ENCODE results near the gene SKOR2. TPM values are rescaled to one million over a fixed set of nuclear protein-coding genes. Genes with fewer than 3 reads are reported as not detected.
"Not testable (repeated sequence)": the region's sequence is repeated elsewhere in the genome, so short reads cannot be mapped to it uniquely, and the experiment has no call there.

SKOR2 gene
- total RNA-seq, 2 experiments from 2014 or later: not detected

DNA sequence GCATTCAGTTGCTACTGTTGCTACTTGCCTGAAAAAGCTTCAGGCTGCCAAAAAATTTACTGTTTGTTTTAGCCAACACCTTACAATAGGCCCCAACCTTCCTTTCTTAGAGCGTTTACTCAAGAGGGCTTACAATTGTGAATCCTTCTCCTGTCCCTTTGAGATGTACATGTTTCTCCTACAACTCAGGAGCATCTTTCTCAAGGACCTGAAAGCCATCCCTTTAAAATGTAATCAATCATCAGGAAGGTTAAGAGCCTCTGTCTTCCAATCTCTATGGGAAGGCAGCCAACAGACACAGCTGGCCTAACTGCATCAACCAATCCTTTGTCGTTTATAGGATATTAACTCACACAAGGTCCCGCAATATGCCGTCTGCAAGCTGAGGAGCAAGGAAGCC, 71.9 kb downstream of the SKOR2 start:
- Mint-ChIP-seq H3K27me3 (ENCODE audit: low read depth) (no peaks in the 10 kb centered on the region), H3K4me3 (no peak overlapping the region), H3K4me1 (ENCODE audit: low read depth) (no peaks in the 10 kb centered on the region), H3K27ac (no peak overlapping the region), H3K9me3 (peaks cover 6% of the 10 kb centered on the region), H3K36me3 (ENCODE audit: low read depth) (peaks cover 4% of the 10 kb centered on the region)
- intact Hi-C loops (cut with micrococcal nuclease): no loop called here
- DNase-seq: no peak
- CTCF ChIA-PET: interaction anchor here (0.9 to 1.4 kb wide), 2 partner anchors 25 kb away, joined by 3 read pairs; no protein-coding TSS in a partner anchor

DNA sequence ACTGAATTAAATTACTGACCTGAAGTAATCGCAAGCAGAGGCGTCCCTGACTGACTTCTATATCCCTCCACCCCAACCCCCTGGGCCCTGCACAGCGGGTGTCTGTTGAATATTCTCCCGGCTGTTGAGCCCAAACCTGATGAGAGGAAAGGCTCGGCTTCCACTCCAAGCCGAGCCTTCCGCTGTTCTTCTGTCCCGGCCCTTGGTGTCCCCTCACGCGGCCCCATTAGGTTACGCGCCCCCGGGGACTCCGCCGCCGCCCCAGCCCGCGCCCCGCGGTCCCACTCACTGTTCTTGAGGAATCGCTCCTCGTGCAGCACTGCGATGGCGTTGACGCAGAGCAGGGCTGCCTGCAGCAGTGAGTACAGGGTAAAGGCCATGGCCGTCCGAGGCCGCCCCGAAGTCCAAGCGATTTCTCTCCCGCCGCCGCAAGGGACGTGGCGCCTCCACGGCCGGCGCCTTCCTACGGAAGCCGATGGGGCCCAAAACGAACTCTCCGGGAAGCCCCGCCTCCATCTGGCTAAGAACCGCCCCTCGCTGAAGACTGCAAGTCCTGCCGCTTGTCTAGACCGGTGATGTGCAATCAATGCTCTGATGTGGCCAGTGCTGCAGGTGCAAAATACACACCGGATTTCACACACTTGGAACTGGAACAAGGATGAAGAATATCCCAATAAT, 75.4 kb downstream of the SKOR2 start, which contains the start of gene IER3IP1:
Gene IER3IP1 (minus strand): TSS at position 467 of the 678 bp plus-strand sequence. CDS start 87 bp downstream, at position 380.
- peaks cover 1% of the 10 kb centered on the region for H3K36me3 Mint-ChIP-seq (ENCODE audit: low read depth)
- H3K4me1 Mint-ChIP-seq (ENCODE audit: low read depth): no peaks in the 10 kb centered on the region
- intact Hi-C loops (cut with micrococcal nuclease): loop anchor here (1.0 kb wide), 1 partner anchor 26 kb away; the partner anchor contains the start of gene HDHD2
- H3K4me3 Mint-ChIP-seq: no peak within 1 kb of the TSS
- peak within 1 kb of the TSS; percentile 62 for H3K27ac Mint-ChIP-seq
- DNase-seq: peak; percentile 91
- H3K27me3 Mint-ChIP-seq (ENCODE audit: low read depth): no peaks in the 10 kb centered on the region
- CTCF ChIA-PET: interaction anchor here (0.7 kb wide), 1 partner anchor 437 kb away, joined by 3 read pairs; no protein-coding TSS in a partner anchor
- no peaks in the 10 kb centered on the region for H3K9me3 Mint-ChIP-seq

DNA sequence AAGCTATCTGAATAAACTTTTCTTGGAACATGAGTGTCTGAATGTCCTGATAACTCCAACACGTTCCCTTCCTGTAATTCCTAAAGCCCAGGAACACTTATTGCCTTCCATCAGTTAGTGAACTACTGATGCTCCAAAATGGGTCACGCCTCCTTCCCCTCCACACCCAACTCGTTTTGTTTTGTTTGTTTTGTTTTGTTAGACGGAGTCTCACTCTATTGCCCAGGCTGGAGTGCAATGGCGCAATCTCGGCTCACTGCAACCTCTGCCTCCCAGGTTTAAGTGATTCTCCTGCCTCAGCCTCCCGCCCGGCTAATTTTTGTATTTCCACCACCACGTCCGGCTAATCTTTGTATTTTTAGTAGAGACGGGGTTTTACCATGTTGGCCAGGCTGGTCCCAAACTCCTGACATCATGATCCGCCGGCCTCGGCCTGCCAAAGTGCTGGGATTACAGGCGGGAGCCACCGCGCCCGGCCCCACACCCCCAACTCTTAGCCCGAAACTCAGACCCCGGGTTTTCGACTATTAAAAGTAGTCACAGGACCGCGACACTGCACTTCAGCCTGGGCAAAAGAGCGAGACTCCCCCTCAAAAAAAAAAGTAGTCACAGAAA, 76.1 kb downstream of the SKOR2 start:
- Mint-ChIP-seq H3K27me3 (ENCODE audit: low read depth) (no peaks in the 10 kb centered on the region), H3K4me3 (no peak overlapping the region), H3K9me3 (no peaks in the 10 kb centered on the region), H3K36me3 (ENCODE audit: low read depth) (peaks cover 1% of the 10 kb centered on the region), H3K27ac (peak overlapping the region; percentile 62), H3K4me1 (ENCODE audit: low read depth) (no peaks in the 10 kb centered on the region)
- intact Hi-C loops (cut with micrococcal nuclease): no loop called here
- DNase-seq: peak; percentile 8
- CTCF ChIA-PET: no interaction called here

DNA sequence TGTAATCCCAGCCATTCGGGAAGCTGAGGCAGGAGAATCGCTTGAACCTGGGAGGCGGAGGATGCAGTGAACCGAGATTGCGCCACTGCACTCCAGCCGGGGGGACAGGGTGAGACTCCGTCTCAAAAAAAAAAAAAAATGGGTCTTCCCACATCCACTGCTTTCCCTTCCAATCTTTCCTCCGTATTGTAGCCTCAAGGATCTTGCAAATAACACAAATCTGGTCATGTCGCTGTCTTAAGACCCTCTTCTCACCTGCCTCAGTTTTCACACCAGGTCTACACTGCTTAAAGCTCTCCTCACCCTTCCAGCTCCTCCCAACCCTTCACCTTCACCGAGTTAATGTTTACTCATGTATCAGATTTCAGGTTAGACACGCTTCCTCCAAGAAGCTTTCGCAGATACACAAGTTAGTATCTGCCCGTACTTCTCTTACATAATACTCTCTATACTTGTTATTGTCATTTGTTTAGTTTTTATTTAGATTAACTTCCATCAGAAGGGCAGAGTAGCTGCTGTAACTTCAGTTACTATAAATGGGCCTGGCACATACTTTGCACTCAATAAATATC, 76.8 kb downstream of the SKOR2 start:
- no peak overlapping the region for H3K4me3 Mint-ChIP-seq
- CTCF ChIA-PET: interaction anchor here (0.7 kb wide), 1 partner anchor 17 kb away, joined by 5 read pairs; no protein-coding TSS in a partner anchor
- intact Hi-C loops (cut with micrococcal nuclease): no loop called here
- no peak overlapping the region for H3K27ac Mint-ChIP-seq
- H3K36me3 Mint-ChIP-seq (ENCODE audit: low read depth): peaks cover 1% of the 10 kb centered on the region
- DNase-seq: no peak
- H3K9me3 Mint-ChIP-seq: no peaks in the 10 kb centered on the region
- H3K27me3 Mint-ChIP-seq (ENCODE audit: low read depth): no peaks in the 10 kb centered on the region
- H3K4me1 Mint-ChIP-seq (ENCODE audit: low read depth): no peaks in the 10 kb centered on the region

DNA sequence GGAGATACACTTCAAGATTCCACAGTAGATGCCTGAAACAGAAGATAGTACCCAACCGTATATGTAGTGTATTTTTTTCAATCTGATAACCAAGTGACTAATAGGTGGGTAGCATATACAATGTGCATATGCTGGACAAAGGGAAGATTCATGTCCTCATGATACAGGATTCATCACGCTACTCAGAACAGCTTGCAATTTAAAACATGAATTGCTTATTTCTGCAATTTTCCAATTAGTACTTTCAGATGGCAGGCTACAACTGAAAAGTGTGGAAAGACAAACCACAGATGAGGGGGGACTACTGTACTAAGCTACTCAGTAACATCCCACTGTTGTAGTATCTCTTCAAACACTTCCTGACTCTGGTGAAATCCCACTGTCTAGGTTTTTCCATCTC, 79.0 kb downstream of the SKOR2 start:
- DNase-seq: no peak
- H3K27me3 Mint-ChIP-seq (ENCODE audit: low read depth): no peaks in the 10 kb centered on the region
- H3K27ac Mint-ChIP-seq: no peak overlapping the region
- H3K4me3 Mint-ChIP-seq: no peak overlapping the region
- H3K36me3 Mint-ChIP-seq (ENCODE audit: low read depth): peaks cover 1% of the 10 kb centered on the region
- peaks cover 12% of the 10 kb centered on the region for H3K4me1 Mint-ChIP-seq (ENCODE audit: low read depth)
- CTCF ChIA-PET: no interaction called here
- intact Hi-C loops (cut with micrococcal nuclease): no loop called here
- no peaks in the 10 kb centered on the region for H3K9me3 Mint-ChIP-seq

DNA sequence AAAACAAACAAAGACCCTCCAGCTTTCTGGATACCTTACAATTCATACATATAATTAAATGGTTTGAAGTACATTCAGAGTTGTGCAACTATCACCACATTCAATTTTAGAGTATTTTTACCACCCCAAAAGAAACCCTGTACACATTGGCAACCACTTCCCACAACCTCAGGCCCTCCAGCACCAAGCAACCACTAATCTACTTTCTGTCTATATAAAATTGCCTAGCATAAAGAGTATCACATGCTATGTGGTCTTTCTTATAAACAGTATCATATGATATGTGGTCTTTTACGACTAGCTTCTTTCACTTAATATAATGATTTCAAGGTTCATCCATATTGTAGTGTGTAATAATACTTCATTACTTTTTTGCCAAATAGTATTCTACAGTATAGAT, 82.5 kb downstream of the SKOR2 start:
- no peak overlapping the region for H3K4me3 Mint-ChIP-seq
- intact Hi-C loops (cut with micrococcal nuclease): no loop called here
- no peak for DNase-seq
- H3K36me3 Mint-ChIP-seq (ENCODE audit: low read depth): peaks cover 7% of the 10 kb centered on the region
- peaks cover 27% of the 10 kb centered on the region for H3K4me1 Mint-ChIP-seq (ENCODE audit: low read depth)
- no peaks in the 10 kb centered on the region for H3K9me3 Mint-ChIP-seq
- CTCF ChIA-PET: no interaction called here
- no peaks in the 10 kb centered on the region for H3K27me3 Mint-ChIP-seq (ENCODE audit: low read depth)
- H3K27ac Mint-ChIP-seq: no peak overlapping the region

DNA sequence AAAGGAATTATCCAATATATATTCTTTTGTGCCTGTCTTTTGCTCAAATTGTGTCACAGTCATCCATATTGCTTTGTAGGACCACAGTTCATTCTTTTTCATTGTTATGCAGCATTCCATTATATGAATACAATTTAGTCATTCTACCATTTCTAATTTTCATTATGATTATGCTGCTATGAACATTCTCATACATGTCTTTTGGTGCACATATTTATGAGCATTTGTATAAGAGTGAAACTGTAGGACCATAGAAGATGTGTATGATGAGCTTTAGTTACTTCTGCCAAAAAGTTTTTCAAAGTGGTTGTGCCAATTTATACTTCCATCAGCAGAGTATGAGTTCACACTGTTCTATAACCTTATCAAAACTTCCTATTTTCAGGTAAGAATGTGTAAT, 83.0 kb downstream of the SKOR2 start:
- intact Hi-C loops (cut with micrococcal nuclease): no loop called here
- Mint-ChIP-seq H3K36me3 (ENCODE audit: low read depth) (peaks cover 7% of the 10 kb centered on the region), H3K27ac (no peak overlapping the region), H3K4me3 (no peak overlapping the region), H3K27me3 (ENCODE audit: low read depth) (no peaks in the 10 kb centered on the region), H3K4me1 (ENCODE audit: low read depth) (peaks cover 30% of the 10 kb centered on the region), H3K9me3 (no peaks in the 10 kb centered on the region)
- DNase-seq: no peak
- CTCF ChIA-PET: no interaction called here

DNA sequence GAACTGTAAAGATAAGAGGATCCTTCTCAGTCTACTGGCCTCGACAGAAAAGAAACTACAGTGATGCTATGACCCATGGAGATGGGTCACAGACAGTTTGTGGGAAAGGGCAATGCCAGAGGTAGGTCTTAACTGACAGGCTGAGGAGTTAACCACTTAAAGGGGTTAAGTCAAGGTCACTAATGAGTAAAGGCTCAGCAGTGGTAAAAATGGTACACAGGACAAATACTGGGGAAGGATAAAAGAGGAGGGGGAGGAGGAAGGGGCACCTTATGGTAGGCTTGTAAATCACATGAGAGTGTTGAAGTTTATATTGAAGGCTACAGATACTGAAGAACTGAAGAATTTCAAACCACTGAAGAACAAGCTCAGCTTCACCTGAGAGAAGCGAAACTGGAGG, 85.2 kb downstream of the SKOR2 start:
- CTCF ChIA-PET: interaction anchor here (0.6 kb wide), 1 partner anchor 605 kb away, joined by 3 read pairs; no protein-coding TSS in a partner anchor
- no peak for DNase-seq
- H3K4me1 Mint-ChIP-seq (ENCODE audit: low read depth): peaks cover 39% of the 10 kb centered on the region
- no peak overlapping the region for H3K27ac Mint-ChIP-seq
- H3K9me3 Mint-ChIP-seq: no peaks in the 10 kb centered on the region
- H3K4me3 Mint-ChIP-seq: no peak overlapping the region
- peaks cover 7% of the 10 kb centered on the region for H3K36me3 Mint-ChIP-seq (ENCODE audit: low read depth)
- H3K27me3 Mint-ChIP-seq (ENCODE audit: low read depth): no peaks in the 10 kb centered on the region
- intact Hi-C loops (cut with micrococcal nuclease): no loop called here

DNA sequence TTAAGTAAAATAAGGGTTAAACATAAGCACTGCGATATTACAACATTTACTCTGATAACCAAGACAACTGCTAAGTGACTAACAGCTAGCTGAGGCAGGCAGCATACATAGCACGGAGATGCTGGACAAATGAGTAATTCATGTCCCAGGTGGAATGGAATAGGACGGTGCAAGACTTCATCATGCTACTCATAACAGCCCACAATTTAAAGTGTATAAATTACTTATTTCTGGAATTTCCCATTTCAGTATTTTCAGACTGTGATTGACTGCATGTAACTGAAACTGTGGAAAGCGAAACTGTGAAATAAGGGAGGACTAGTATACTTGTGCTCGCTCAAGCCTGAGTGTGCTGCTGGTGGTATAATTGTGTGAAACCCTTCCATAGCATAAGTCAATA, 88.2 kb downstream of the SKOR2 start:
- no peak overlapping the region for H3K27ac Mint-ChIP-seq
- H3K4me1 Mint-ChIP-seq (ENCODE audit: low read depth): peaks cover 28% of the 10 kb centered on the region
- intact Hi-C loops (cut with micrococcal nuclease): loop anchor here (1.0 kb wide), 1 partner anchor 43 kb away; no protein-coding TSS in a partner anchor
- DNase-seq: no peak
- no peaks in the 10 kb centered on the region for H3K9me3 Mint-ChIP-seq
- CTCF ChIA-PET: no interaction called here
- H3K36me3 Mint-ChIP-seq (ENCODE audit: low read depth): peaks cover 12% of the 10 kb centered on the region
- H3K27me3 Mint-ChIP-seq (ENCODE audit: low read depth): no peaks in the 10 kb centered on the region
- H3K4me3 Mint-ChIP-seq: no peak overlapping the region

DNA sequence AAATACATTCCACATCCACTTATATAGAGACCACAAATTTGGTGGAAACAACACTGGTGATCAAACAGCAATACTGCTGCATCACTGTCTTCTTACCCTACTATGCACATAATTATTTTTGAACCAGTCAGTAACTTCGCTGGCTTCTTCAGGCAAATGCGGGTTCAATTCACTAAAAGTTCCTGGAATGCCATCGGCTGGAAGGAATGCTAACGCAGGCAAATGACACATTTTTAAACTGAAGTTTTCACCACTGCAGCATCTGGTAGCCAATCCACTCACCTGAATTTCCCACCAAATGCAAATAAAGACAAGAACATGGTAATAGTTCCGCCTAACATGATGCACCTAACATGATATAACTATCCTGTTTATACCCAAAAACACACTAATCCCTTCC, 91.2 kb downstream of the SKOR2 start:
- CTCF ChIA-PET: no interaction called here
- peaks cover 16% of the 10 kb centered on the region for H3K36me3 Mint-ChIP-seq (ENCODE audit: low read depth)

DNA sequence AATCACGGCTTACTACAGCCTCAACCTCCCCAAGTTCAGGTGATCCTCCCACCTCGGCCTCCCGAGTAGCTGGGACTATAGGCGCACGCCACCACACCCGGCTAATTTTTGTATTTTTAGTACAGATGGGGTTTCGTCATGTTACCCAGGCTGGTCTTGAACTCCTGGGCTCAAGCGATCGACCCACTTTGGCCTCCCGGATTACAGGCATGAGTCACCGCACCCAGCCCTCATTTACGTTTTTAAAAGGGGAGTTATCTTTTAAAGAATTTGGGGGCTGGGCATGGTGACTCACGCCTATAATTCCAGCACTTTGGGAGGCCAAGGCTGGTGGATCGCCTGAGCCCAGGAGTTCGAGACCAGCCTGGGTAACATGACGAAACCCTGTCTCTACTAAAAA, 93.1 kb downstream of the SKOR2 start:
- CTCF ChIA-PET: interaction anchor here (1.1 kb wide), 1 partner anchor 16 kb away, joined by 5 read pairs; no protein-coding TSS in a partner anchor
- H3K36me3 Mint-ChIP-seq (ENCODE audit: low read depth): peaks cover 17% of the 10 kb centered on the region
- H3K27me3 Mint-ChIP-seq (ENCODE audit: low read depth); H3K4me3 Mint-ChIP-seq; H3K27ac Mint-ChIP-seq; DNase-seq; intact Hi-C loops (cut with micrococcal nuclease); H3K4me1 Mint-ChIP-seq (ENCODE audit: low read depth); H3K9me3 Mint-ChIP-seq: not testable (repeated sequence)

More for the DNA sequence above, 91.2 kb downstream of the SKOR2 start:
- DNase-seq: no peak
- Mint-ChIP-seq H3K4me3 (no peak overlapping the region), H3K4me1 (ENCODE audit: low read depth) (peaks cover 21% of the 10 kb centered on the region), H3K27me3 (ENCODE audit: low read depth) (no peaks in the 10 kb centered on the region), H3K9me3 (no peaks in the 10 kb centered on the region), H3K27ac (no peak overlapping the region)
- intact Hi-C loops (cut with micrococcal nuclease): no loop called here
